ENCODE measurements around the gene SMOC1.

The SMOC1 gene

DNA sequence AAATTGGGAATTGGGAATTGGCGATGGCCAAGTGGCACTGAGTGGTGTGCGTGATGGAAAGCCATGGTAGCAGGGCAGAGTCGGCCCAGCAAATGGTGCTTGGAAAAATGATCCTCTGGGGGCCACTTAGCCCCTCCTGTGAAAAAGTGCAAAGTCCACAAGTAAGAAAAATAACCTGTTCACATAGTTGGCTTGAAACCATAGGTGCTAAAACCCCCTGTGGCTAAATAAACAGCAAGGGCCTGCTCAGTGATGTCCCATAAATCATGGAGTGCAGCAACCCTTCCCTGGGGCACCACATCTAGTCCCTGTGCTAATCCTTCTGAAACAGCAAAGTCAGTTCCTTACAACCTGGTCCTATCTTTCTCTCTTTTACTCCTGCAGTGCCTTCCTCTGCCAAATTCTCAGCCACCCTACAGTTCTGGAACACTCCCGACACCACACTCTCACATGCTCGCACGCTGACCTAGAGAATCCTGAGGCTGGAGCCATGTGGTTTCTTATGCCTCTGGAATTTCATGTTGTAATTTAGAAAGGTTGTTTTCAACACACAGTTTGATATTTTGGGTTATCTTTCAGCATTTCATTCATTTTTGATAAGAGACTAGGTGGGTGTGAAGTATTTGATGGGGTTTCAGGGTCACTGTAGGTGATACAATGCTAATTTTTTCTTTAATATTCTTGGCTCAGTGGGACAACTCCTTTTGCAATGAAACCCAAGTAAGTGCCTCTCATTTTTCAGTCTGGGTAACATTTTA, 123.6 kb downstream of the SMOC1 start:
- no peaks in the 10 kb centered on the region for H3K27me3 ChIP-seq
- no peaks in the 10 kb centered on the region for H3K4me1 ChIP-seq (ENCODE audit: control insufficient read depth in 1 of 2, insufficient read depth in 1 of 2, low read depth in 1 of 2, low read length in 1 of 2)
- H3K36me3 ChIP-seq = no peaks in the 10 kb centered on the region
- no peak overlapping the region for H3K27ac ChIP-seq
- no peak overlapping the region for H3K4me3 ChIP-seq (ENCODE audit: low read depth in 1 of 2, low read length in 1 of 2)
- TF ChIP-seq CTCF (IDR thresholded peaks at IDR 0.05) = no peak
- H3K9me3 ChIP-seq = no peaks in the 10 kb centered on the region

DNA sequence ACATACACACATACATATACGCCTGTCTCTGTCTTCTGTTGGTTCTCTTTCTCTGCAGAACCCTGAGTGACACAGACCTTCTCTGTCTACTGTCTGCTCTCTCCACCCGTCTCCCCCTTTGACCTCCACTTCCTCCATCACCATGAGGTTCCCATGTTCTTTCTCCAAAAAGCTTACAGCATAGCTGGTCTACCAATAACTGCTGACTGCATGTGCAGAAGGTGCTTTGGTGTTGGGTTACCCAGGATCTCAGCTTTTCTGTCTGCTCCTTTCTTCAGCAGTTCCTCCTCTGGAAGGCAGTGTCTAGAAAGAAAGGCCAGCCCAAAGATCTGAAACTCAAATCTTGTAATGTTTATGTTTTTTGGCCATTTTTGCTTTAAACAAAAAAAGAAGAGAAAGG, 125.6 kb downstream of the SMOC1 start:
- Histone ChIP-seq H3K27ac (no peak overlapping the region), H3K9me3 (no peaks in the 10 kb centered on the region), H3K27me3 (no peaks in the 10 kb centered on the region), H3K36me3 (no peaks in the 10 kb centered on the region), H3K4me3 (ENCODE audit: low read depth in 1 of 2, low read length in 1 of 2) (no peak overlapping the region), H3K4me1 (ENCODE audit: control insufficient read depth in 1 of 2, insufficient read depth in 1 of 2, low read depth in 1 of 2, low read length in 1 of 2) (no peaks in the 10 kb centered on the region)
- no peak for TF ChIP-seq CTCF (IDR thresholded peaks at IDR 0.05)

DNA sequence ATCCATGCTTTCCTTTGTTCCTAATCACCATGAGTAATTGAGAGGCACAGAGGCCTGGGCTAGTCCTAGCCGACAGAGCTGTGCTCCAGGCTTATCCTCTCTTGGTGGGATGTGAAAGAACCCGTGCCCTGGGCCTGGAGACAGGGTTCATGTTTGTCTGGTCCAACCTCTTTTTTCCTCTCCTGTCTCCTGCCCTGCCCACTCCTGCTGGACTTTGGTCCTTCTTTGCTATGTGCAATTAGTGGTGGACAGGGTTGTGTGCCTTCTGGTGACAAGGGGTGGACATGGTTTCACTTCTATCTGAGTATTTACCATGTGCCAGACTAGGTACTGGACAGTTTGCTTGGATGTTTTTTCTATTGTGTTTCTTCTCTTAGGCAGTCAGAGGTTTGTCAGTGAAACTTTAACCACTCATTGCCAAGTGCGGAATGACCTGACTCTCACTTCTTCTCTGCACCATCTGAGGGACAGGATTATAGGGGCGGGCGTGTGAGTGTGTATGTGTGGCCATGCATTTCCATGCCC, 126.1 kb downstream of the SMOC1 start:
- Histone ChIP-seq H3K4me3 (ENCODE audit: low read depth in 1 of 2, low read length in 1 of 2) (no peak overlapping the region), H3K4me1 (ENCODE audit: control insufficient read depth in 1 of 2, insufficient read depth in 1 of 2, low read depth in 1 of 2, low read length in 1 of 2) (no peaks in the 10 kb centered on the region), H3K27ac (no peak overlapping the region), H3K27me3 (no peaks in the 10 kb centered on the region), H3K36me3 (no peaks in the 10 kb centered on the region), H3K9me3 (no peaks in the 10 kb centered on the region)
- no peak for TF ChIP-seq CTCF (IDR thresholded peaks at IDR 0.05)

GRCh38 chr14:70006699-70007098, 127.5 kb downstream of the SMOC1 start:
- H3K36me3 ChIP-seq = no peaks in the 10 kb centered on the region
- H3K27me3 ChIP-seq = no peaks in the 10 kb centered on the region
- no peak for TF ChIP-seq CTCF (IDR thresholded peaks at IDR 0.05)
- H3K9me3 ChIP-seq = no peaks in the 10 kb centered on the region
- H3K4me1 ChIP-seq (ENCODE audit: control insufficient read depth in 1 of 2, insufficient read depth in 1 of 2, low read depth in 1 of 2, low read length in 1 of 2) = no peaks in the 10 kb centered on the region
- no peak overlapping the region for H3K4me3 ChIP-seq (ENCODE audit: low read depth in 1 of 2, low read length in 1 of 2)
- H3K27ac ChIP-seq = no peak overlapping the region

DNA sequence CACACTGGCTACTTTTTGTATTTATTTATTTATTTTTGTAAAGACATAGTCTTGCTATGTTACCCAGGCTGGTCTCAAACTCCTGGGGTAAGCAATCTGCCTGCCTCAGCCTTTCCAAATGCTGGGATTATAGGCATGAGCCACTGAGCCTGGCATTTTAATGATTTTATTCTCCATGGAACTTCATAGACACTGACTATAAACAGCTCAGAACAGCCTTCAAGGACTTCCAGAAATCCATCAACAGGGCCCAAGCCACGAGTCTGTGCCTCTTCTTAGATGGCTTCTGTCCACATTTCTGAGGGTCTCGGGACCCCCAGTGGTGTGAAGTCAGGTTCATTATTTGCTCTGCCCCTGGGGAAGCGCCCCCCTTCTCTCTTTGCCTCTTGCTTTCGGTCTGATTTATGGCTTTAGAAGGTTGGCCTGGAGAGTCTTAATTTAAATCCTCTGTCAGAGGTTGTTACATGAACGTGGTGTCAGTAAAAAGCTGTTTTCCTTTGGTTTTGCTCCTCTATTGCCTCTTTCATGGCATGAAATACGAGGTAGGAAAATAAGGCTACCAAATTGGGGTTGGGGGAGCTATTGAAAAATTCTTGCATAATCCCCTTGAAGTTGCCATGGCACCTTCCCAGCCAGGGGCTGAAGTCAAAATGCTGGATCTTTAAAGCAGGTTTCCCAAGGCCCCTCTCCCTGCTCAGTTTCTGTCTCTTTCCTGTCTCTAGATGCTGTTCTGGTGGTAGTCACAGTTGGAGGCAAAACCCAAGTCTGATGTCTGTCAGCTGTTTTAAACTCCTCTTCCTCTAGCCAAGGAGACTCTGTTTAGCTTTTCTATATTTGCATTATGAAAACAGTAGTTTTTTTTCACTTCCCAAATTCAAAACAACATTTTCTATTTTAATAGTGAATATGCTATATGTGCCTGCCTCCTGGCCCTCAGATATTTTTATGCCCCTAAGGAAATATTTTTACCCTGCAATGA, 129.4 kb downstream of the SMOC1 start:
- no peaks in the 10 kb centered on the region for H3K9me3 ChIP-seq
- no peak overlapping the region for H3K4me3 ChIP-seq (ENCODE audit: low read depth in 1 of 2, low read length in 1 of 2)
- no peak overlapping the region for H3K27ac ChIP-seq
- H3K36me3 ChIP-seq = no peaks in the 10 kb centered on the region
- no peak for TF ChIP-seq CTCF (IDR thresholded peaks at IDR 0.05)
- no peaks in the 10 kb centered on the region for H3K4me1 ChIP-seq (ENCODE audit: control insufficient read depth in 1 of 2, insufficient read depth in 1 of 2, low read depth in 1 of 2, low read length in 1 of 2)
- no peaks in the 10 kb centered on the region for H3K27me3 ChIP-seq

All from neutrophil (primary cell).